Posterior cingulate gyrus (tissue), 11 donors: ENCODE data around the gene SCYGR7.
A peak's percentile ranks its signal among the peaks of the same experiment; 100 is the strongest.
"Not testable (repeated sequence)": the region's sequence is repeated elsewhere in the genome, so short reads cannot be mapped to it uniquely, and the experiment has no call there.

ENCODE experiments used
- DNase-seq, 10 donors: peaks; one replicate each; pipeline versions ENCODE4 v3.0.0 to v3.0.0-alpha.2; 2020 to 2021; ENCODE audit warnings: mixed read lengths in 3 of 10
- intact Hi-C: fragments of 100-400 bp; cut with DNase I; formaldehyde crosslinking; loops from one replicate; pipeline ENCODE4 v1.15.1; 2023

Gene SCYGR7

GRCh38 chr2:227728035-227728434 is at the start of gene SCYGR7:
TSS of gene SCYGR7 (plus strand) at chr2:227728335. CDS start at chr2:227728335, 0 bp downstream.
- no peak for DNase-seq
- intact Hi-C loops, result no loop called here

- intact Hi-C loops, result no loop called here
- DNase-seq, result no peak
Observed at GRCh38 chr2:227684258-227684657, 43.9 kb upstream of the SCYGR7 start.

GRCh38 chr2:227687189-227687588 is 40.9 kb upstream of the SCYGR7 start:
- DNase-seq, result no peak
- intact Hi-C loops, result no loop called here

GRCh38 chr2:227696990-227697679 is 31.0 kb upstream of the SCYGR7 start:
- no peak for DNase-seq
- intact Hi-C loops, result no loop called here

- intact Hi-C loops, result no loop called here
- no peak for DNase-seq
Observed at GRCh38 chr2:227701556-227701955, 26.6 kb upstream of the SCYGR7 start.

- intact Hi-C loops, result no loop called here
- DNase-seq, result no peak
Observed at GRCh38 chr2:227703280-227703732, 24.8 kb upstream of the SCYGR7 start.

- DNase-seq, result no peak
- intact Hi-C loops, result no loop called here
Observed at GRCh38 chr2:227703961-227704360, 24.2 kb upstream of the SCYGR7 start.

GRCh38 chr2:227706859-227707258 is 21.3 kb upstream of the SCYGR7 start:
- intact Hi-C loops, result no loop called here
- no peak for DNase-seq

GRCh38 chr2:227707390-227707789 is 20.7 kb upstream of the SCYGR7 start:
- intact Hi-C loops, result no loop called here
- no peak for DNase-seq

GRCh38 chr2:227710986-227711385 is 17.1 kb upstream of the SCYGR7 start:
- intact Hi-C loops, result no loop called here

GRCh38 chr2:227713291-227713690 is 14.8 kb upstream of the SCYGR7 start:
- intact Hi-C loops, result no loop called here
- no peak for DNase-seq

More at GRCh38 chr2:227710986-227711385, 17.1 kb upstream of the SCYGR7 start:
- DNase-seq, result no peak

GRCh38 chr2:227716501-227716900 is 11.6 kb upstream of the SCYGR7 start:
- intact Hi-C loops, result no loop called here
- no peak for DNase-seq

- DNase-seq, result peak; percentile 60 to 96 (median 70)
- intact Hi-C loops, result no loop called here
Observed at GRCh38 chr2:227717687-227718567, 10.2 kb upstream of the SCYGR7 start, which contains the start of gene SLC19A3. TSS of gene SLC19A3 (minus strand) at chr2:227718028. CDS start at chr2:227702318, 15,710 bp downstream.

- intact Hi-C loops, result no loop called here
- no peak for DNase-seq
Observed at GRCh38 chr2:227719641-227720040, 8.5 kb upstream of the SCYGR7 start.

- DNase-seq, result no peak
- intact Hi-C loops, result no loop called here
Observed at GRCh38 chr2:227720680-227721079, 7.5 kb upstream of the SCYGR7 start.

- intact Hi-C loops, DNase-seq: not testable (repeated sequence)
Observed at GRCh38 chr2:227722821-227723220, 5.3 kb upstream of the SCYGR7 start.

GRCh38 chr2:227724394-227725039 is 3.6 kb upstream of the SCYGR7 start, which contains the start of gene SCYGR6:
TSS of gene SCYGR6 (minus strand) at chr2:227724757. CDS start at chr2:227724757, 0 bp downstream.
- no peak for DNase-seq
- intact Hi-C loops, result no loop called here

GRCh38 chr2:227739351-227739750 is 11.2 kb downstream of the SCYGR7 start:
- DNase-seq, result no peak
- intact Hi-C loops, result no loop called here

GRCh38 chr2:227740705-227741104 is 12.6 kb downstream of the SCYGR7 start:
- intact Hi-C loops, DNase-seq: not testable (repeated sequence)

- intact Hi-C loops, result no loop called here
- DNase-seq, result no peak
Observed at GRCh38 chr2:227745594-227745993, 17.5 kb downstream of the SCYGR7 start, which contains the start of gene SCYGR8. TSS of gene SCYGR8 (plus strand) at chr2:227745894. CDS start at chr2:227745894, 0 bp downstream.

- intact Hi-C loops, result no loop called here
- DNase-seq, result no peak
Observed at GRCh38 chr2:227748079-227748478, 19.9 kb downstream of the SCYGR7 start.
